Gastroesophageal sphincter (tissue), 4 donors: ENCODE results near the gene TRAF3. TPM values are rescaled to one million over a fixed set of nuclear protein-coding genes. Genes with fewer than 3 reads are reported as not detected.

Source experiments
- ATAC-seq: fragments of 150-250 bp; one replicate; pipeline ENCODE4 v1.9.1; 2016; ENCODE audit warnings: mild to moderate bottlenecking, moderate library complexity
- H3K27ac ChIP-seq, 4 donors: fragments of 200-600 bp; sonication (generic) in 3 of 4; 1 replicate in 3 of 4; 2 replicates in 1 of 4; pipeline ENCODE4 v1.5.1; 2016 to 2019
- H3K27me3 ChIP-seq: fragments of 200-600 bp; sonication (generic); one replicate; pipeline ENCODE4 v1.5.1; 2019
- H3K36me3 ChIP-seq, 2 donors: fragments of 200-600 bp; sonication (generic); one replicate each; pipeline ENCODE4 v1.5.1; 2019; ENCODE audit warnings: control low read depth in 1 of 2
- H3K4me1 ChIP-seq, 3 donors: fragments of 200-600 bp; sonication (generic); 1 replicate in 2 of 3; 2 replicates in 1 of 3; pipeline ENCODE4 v1.5.1; 2016 to 2019; ENCODE audit warnings: control low read depth in 2 of 3
- H3K4me3 ChIP-seq, 2 donors: fragments of 200-600 bp; sonication (generic); one replicate each; pipeline ENCODE4 v1.5.1; 2019; ENCODE audit warnings: mild to moderate bottlenecking in 1 of 2, moderate library complexity in 1 of 2
- H3K9me3 ChIP-seq, 3 donors: fragments of 200-600 bp; sonication (generic); one replicate each; pipeline ENCODE4 v1.5.1; 2017 to 2019; ENCODE audit warnings: control low read depth in 2 of 3
- EP300 ChIP-seq: sonication (generic); formaldehyde crosslinking; IDR thresholded peaks from one replicate; pipeline ENCODE4 v1.6.1; 2017; ENCODE audit warnings: antibody characterized with exemption, mild to moderate bottlenecking
- POLR2A ChIP-seq, 2 donors: fragments of 450-650 bp; IDR thresholded peaks; one replicate each; pipeline ENCODE4 v1.6.1; 2017; ENCODE audit warnings: antibody characterized with exemption in 2 of 2, mild to moderate bottlenecking in 2 of 2, moderate library complexity in 1 of 2
- POLR2AphosphoS5 ChIP-seq: sonication (generic); formaldehyde crosslinking; IDR thresholded peaks from one replicate; pipeline ENCODE4 v1.6.1; 2017; ENCODE audit warnings: antibody characterized with exemption
- WGBS, 2 donors: methylation state at CpG; one replicate each; pipeline ENCODE4 v1.1.5; 2018; ENCODE audit warnings: low coverage in 1 of 2; 5-methylcytosine and 5-hydroxymethylcytosine counted together
- total RNA-seq, 4 donors: library from RNA; depleted of rRNA; stranded (reverse); fragments of >200 nt; gene quantifications; one replicate each; pipeline ENCODE4 v1.1.0, GENCODE V29; 2016
- TF ChIP-seq, protein P1 (sequence below), 4 experiments: fragments of 200-600 bp in 2 of 4; fragments of 450-650 bp in 2 of 4; sonication (generic) in 1 of 4; IDR thresholded peaks; one replicate each; pipeline ENCODE4 v1.5.1; 2017 to 2019; ENCODE audit warnings: antibody characterized with exemption in 4 of 4, mild to moderate bottlenecking in 2 of 4, moderate library complexity in 2 of 4

The TRAF3 gene
- total RNA-seq, 4 donors from 2014 or later: 10.9 to 29.0 (median 18.7) TPM

DNA sequence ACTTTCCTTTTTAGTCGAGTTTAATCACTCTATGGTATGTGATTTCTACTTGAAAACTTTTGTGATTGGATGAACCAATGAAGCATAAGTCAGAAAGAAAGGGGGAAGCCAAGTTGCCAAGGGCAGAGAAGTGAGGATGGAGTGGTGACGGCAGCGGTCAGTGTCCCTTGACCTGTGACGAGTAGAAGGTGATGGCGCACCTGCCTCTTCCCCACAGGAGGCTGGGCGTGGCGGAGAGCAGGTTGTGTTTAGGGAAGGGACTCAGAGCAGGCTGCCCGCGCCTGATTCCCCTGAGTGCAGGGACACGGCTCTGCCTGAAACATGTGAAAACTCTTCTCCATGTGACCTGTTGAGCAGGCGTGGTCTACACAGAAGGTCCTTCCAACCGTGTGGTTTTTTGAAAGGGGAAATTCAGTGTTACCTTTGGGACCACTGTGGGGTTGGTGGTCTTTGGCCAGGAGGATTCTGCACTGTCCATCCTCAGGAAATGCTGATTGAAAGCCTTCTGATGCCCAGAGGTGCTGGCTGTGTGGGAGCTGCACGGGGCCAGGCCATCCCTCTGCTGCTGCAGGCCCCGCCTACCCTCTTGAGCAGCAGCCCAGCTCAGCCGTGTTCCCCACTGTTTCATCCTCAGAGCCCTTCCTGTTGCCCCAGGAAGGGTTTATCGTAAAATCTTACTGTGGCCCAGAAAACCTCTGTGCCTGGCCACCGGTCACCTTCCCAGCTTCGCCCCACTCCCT, 121.7 kb downstream of the TRAF3 start:
- 84 to 95% methylated on average over 4 to 8 of the region's 18 CpGs for WGBS, 2 donors
- no peak overlapping the region for H3K27ac ChIP-seq
- H3K27me3 ChIP-seq: no peaks in the 10 kb centered on the region
- TF ChIP-seq POLR2A (IDR thresholded peaks at IDR 0.05) (no peak), EP300 (no peak), POLR2AphosphoS5 (no peak)
- TF ChIP-seq, protein P1, sequence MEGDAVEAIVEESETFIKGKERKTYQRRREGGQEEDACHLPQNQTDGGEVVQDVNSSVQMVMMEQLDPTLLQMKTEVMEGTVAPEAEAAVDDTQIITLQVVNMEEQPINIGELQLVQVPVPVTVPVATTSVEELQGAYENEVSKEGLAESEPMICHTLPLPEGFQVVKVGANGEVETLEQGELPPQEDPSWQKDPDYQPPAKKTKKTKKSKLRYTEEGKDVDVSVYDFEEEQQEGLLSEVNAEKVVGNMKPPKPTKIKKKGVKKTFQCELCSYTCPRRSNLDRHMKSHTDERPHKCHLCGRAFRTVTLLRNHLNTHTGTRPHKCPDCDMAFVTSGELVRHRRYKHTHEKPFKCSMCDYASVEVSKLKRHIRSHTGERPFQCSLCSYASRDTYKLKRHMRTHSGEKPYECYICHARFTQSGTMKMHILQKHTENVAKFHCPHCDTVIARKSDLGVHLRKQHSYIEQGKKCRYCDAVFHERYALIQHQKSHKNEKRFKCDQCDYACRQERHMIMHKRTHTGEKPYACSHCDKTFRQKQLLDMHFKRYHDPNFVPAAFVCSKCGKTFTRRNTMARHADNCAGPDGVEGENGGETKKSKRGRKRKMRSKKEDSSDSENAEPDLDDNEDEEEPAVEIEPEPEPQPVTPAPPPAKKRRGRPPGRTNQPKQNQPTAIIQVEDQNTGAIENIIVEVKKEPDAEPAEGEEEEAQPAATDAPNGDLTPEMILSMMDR (IDR thresholded peaks at IDR 0.05): no peak
- no peak for ATAC-seq
- H3K4me3 ChIP-seq: no peak overlapping the region
- H3K36me3 ChIP-seq: peaks cover 0 to 57% of the 10 kb centered on the region in 2 donors
- no peaks in the 10 kb centered on the region for H3K9me3 ChIP-seq
- peaks cover 0 to 4% (median 4%) of the 10 kb centered on the region in 3 donors for H3K4me1 ChIP-seq

DNA sequence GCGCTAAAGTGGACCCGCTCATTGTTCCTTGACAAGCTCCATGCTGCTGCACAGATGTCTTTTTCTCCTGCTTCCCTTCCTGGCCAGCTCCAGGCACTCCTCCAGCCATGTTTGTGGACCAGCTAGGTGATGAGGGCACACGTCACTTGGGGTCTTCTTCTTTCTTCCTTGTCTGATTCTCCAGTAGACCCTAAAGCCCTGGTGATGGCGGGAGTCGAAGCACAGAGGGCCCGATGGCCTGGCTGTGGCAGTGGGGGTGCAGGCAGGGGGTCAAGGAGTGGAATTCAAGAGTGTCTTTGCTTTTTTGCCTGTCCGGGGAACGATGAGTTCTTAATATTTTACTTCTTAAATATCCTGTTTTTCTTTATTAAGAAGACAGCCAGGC, 122.3 kb downstream of the TRAF3 start:
- Histone ChIP-seq H3K4me3 (no peak overlapping the region), H3K36me3 (peaks cover 0 to 60% of the 10 kb centered on the region in 2 donors), H3K9me3 (no peaks in the 10 kb centered on the region)

DNA sequence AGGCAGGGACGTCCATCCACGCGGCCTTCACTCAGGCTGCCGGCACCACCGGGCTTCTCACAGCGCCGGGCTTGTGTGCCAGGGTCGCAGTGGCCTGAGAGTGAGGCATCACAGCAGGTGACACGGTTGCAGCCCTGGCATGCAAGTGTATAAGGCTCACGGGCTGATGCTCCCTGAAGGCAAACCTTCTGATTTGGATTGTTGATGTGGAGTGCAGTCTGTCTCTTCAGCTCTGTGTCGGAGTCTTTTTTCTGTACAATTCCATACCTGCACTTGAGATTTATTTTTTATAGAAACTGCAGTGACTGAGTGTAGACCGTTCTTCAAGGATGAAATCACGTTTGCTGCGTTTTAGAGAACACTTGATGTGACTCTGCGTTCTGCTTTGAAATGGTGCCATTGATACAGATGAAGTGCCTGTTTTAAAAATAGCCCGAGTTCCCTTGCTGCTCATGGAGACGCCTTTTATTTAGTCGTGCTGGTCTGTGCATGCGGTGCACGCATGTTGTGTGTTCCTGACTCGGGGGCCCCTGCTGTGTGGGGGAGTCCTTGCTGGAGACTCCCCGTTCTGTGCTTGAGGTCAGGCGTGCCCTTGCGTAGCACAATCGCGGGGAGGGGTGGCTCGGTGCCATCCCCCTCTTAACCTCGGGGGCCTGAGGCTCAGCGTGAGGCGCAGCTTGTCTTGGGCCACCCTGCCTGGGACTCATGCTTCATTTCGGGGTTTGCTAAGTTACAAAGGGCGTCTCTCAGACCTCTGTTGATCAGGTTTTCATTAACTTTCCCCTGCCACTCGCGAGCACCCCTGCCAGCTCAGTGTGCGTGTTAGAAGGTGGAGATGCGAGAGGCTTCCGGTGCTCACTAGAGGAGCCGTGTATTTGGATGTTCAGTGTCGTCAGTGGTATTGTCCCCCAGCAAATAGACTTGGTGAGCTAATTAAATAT, 123.7 kb downstream of the TRAF3 start:
- H3K36me3 ChIP-seq: peaks cover 0 to 65% of the 10 kb centered on the region in 2 donors
- 88 to 95% methylated on average over 6 to 8 of the region's 39 CpGs for WGBS, 2 donors
- H3K4me3 ChIP-seq: no peak overlapping the region
- H3K9me3 ChIP-seq: no peaks in the 10 kb centered on the region
- no peak for TF ChIP-seq EP300
- H3K27ac ChIP-seq: no peak overlapping the region
- H3K27me3 ChIP-seq: no peaks in the 10 kb centered on the region
- H3K4me1 ChIP-seq: no peaks in the 10 kb centered on the region
- no peak for ATAC-seq

More for the DNA sequence above, 122.3 kb downstream of the TRAF3 start:
- no peak for ATAC-seq
- TF ChIP-seq POLR2A (IDR thresholded peaks at IDR 0.05) (no peak), EP300 (no peak), POLR2AphosphoS5 (no peak)
- TF ChIP-seq, protein P1 (IDR thresholded peaks at IDR 0.05): no peak
- H3K4me1 ChIP-seq: no peaks in the 10 kb centered on the region
- H3K27ac ChIP-seq: no peak overlapping the region
- no peaks in the 10 kb centered on the region for H3K27me3 ChIP-seq
- 95 to 100% methylated on average over 1 to 4 of the region's 8 CpGs for WGBS, 2 donors

DNA sequence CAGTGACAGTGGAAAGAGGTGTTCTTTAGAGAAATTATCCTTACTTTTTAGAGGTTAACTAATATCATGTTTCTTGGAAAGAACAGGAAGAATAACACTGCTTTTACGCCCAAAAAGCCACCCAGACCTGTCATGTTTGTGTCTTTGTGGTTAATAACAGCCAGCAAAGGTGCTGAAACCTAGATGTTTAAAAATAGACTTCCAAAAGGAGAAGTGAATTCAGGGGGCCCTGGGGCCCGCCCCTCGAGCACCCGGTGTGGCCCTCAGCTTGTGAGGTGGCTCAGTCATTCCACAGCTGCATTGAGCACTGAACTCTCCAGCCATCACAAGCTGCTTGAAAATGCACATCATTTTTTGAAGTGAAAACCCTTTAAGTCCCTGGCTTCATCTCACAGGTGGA, 124.4 kb downstream of the TRAF3 start:
- H3K4me1 ChIP-seq: no peaks in the 10 kb centered on the region
- no peak overlapping the region for H3K27ac ChIP-seq
- 85 to 100% methylated on average over 1 to 4 of the region's 4 CpGs for WGBS, 2 donors
- H3K36me3 ChIP-seq: peaks cover 0 to 71% of the 10 kb centered on the region in 2 donors
- no peak for TF ChIP-seq POLR2AphosphoS5
- no peak for TF ChIP-seq EP300
- TF ChIP-seq, protein P1 (IDR thresholded peaks at IDR 0.05): no peak
- TF ChIP-seq POLR2A (IDR thresholded peaks at IDR 0.05): no peak
- no peak overlapping the region for H3K4me3 ChIP-seq
- H3K27me3 ChIP-seq: no peaks in the 10 kb centered on the region
- no peak for ATAC-seq
- no peaks in the 10 kb centered on the region for H3K9me3 ChIP-seq

DNA sequence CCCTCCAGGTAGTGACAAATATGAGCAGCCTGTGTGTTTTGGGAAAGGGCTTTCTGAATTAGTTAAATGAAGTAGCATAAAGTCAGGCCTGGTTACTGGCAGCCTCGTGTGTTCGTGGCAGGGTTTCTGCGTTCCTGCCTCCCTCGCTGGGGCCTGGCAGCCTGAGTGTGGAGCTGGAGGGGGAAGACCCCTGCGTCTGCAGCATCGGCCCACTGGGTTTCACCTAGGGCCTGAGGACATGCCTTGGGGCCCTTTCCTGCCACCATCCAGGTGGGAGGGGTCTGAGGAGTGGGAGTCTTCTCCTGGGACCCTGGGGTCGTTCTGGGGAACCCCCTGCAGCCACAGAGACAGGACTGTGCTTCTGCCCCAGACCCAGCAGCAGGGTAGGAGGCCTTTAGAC, 124.8 kb downstream of the TRAF3 start:
- no peak for ATAC-seq
- H3K27me3 ChIP-seq: no peaks in the 10 kb centered on the region
- no peaks in the 10 kb centered on the region for H3K4me1 ChIP-seq
- no peak for TF ChIP-seq EP300
- no peak for TF ChIP-seq POLR2A (IDR thresholded peaks at IDR 0.05)
- no peak for TF ChIP-seq POLR2AphosphoS5
- TF ChIP-seq, protein P1 (IDR thresholded peaks at IDR 0.05): no peak
- 80% methylated on average over 1 of the region's 7 CpGs; no CpG with 5 or more reads in 1 of the 2 donors for WGBS, 2 donors
- peaks cover 0 to 75% of the 10 kb centered on the region in 2 donors for H3K36me3 ChIP-seq
- no peak overlapping the region for H3K27ac ChIP-seq
- no peaks in the 10 kb centered on the region for H3K9me3 ChIP-seq
- no peak overlapping the region for H3K4me3 ChIP-seq
